Posterior vena cava (tissue), 2 donors: ENCODE measurements around the gene EZR. TPM values are rescaled to one million over a fixed set of nuclear protein-coding genes. Genes with fewer than 3 reads are reported as not detected.
"Not testable (repeated sequence)": the region's sequence is repeated elsewhere in the genome, so short reads cannot be mapped to it uniquely, and the experiment has no call there.

ENCODE experiments used
- DNase-seq: peaks from one replicate; pipeline ENCODE4 v3.0.0-alpha.2; 2020; ENCODE audit warnings: low spot score
- intact Hi-C, 2 donors: fragments of 100-400 bp; cut with DNase I; formaldehyde crosslinking; loops; one replicate each; pipeline versions ENCODE4 v1.14.1 to v1.14.2; 2022 to 2023
- total RNA-seq, 2 donors: library from RNA; stranded (reverse); fragmentation: NEBNext Ultra II Directional; extraction: Animal tissue kit (Norgen Biotek cat#: 25700); gene quantifications; one replicate each; pipeline ENCODE4 v1.2.1, GENCODE V29; 2021
- donor health status: DM: yes; HTN: yes; CAD: no.
- donor health status: DM: yes; HTN: yes; CAD: no.

Gene EZR
- total RNA-seq, 2 donors from 2014 or later: 65.1 to 71.7 TPM

- no peak for DNase-seq
Observed at GRCh38 chr6:158805698-158806377, 13.3 kb downstream of the EZR start.

GRCh38 chr6:158804207-158804606, 15.0 kb downstream of the EZR start:
- no peak for DNase-seq
- intact Hi-C loops: no loop called here

More at GRCh38 chr6:158805698-158806377, 13.3 kb downstream of the EZR start:
- intact Hi-C loops: no loop called here

- DNase-seq: no peak
- intact Hi-C loops: no loop called here
Observed at GRCh38 chr6:158803733-158804143, 15.4 kb downstream of the EZR start.

GRCh38 chr6:158801655-158802294, 17.4 kb downstream of the EZR start:
- no peak for DNase-seq
- intact Hi-C loops: loop anchor here in 1 of 2 donors (1.0 kb wide), 1 partner anchor 29 kb away; no protein-coding TSS in a partner anchor

- no peak for DNase-seq
- intact Hi-C loops: no loop called here
Observed at GRCh38 chr6:158799051-158799792, 19.9 kb downstream of the EZR start.

GRCh38 chr6:158798311-158798710, 20.9 kb downstream of the EZR start:
- intact Hi-C loops: no loop called here
- no peak for DNase-seq

- DNase-seq: no peak
- intact Hi-C loops: no loop called here
Observed at GRCh38 chr6:158797331-158798310, 21.5 kb downstream of the EZR start.

- intact Hi-C loops: no loop called here
Observed at GRCh38 chr6:158796353-158796752, 22.8 kb downstream of the EZR start.

GRCh38 chr6:158795516-158795915, 23.7 kb downstream of the EZR start:
- intact Hi-C loops: no loop called here
- no peak for DNase-seq

More at GRCh38 chr6:158796353-158796752, 22.8 kb downstream of the EZR start:
- no peak for DNase-seq

- no peak for DNase-seq
- intact Hi-C loops: no loop called here
Observed at GRCh38 chr6:158793432-158793831, 25.7 kb downstream of the EZR start.

GRCh38 chr6:158792505-158792904, 26.7 kb downstream of the EZR start:
- intact Hi-C loops: not testable (repeated sequence)

GRCh38 chr6:158791274-158791855, 27.8 kb downstream of the EZR start:
- intact Hi-C loops: no loop called here
- no peak for DNase-seq

More at GRCh38 chr6:158792505-158792904, 26.7 kb downstream of the EZR start:
- not testable (repeated sequence) for DNase-seq

- no peak for DNase-seq
Observed at GRCh38 chr6:158789115-158789917, 29.9 kb downstream of the EZR start.

GRCh38 chr6:158787395-158787794, 31.8 kb downstream of the EZR start:
- no peak for DNase-seq
- intact Hi-C loops: no loop called here

More at GRCh38 chr6:158789115-158789917, 29.9 kb downstream of the EZR start:
- intact Hi-C loops: no loop called here

GRCh38 chr6:158786645-158787304, 32.4 kb downstream of the EZR start:
- intact Hi-C loops: no loop called here
- no peak for DNase-seq

- intact Hi-C loops: no loop called here
- DNase-seq: no peak
Observed at GRCh38 chr6:158785036-158785435, 34.1 kb downstream of the EZR start.

- intact Hi-C loops: no loop called here
- DNase-seq: no peak
Observed at GRCh38 chr6:158784505-158784904, 34.7 kb downstream of the EZR start.
